HG03103 (cell line): Measurements from ENCODE around the gene CNNM2.
"Not testable (repeated sequence)": the region's sequence is repeated elsewhere in the genome, so short reads cannot be mapped to it uniquely, and the experiment has no call there.

ENCODE experiments used
- ATAC-seq: cut with Tn5 transposase; IDR thresholded peaks from one replicate; pipeline ENCODE4 v1.9.1; 2021; ENCODE audit warnings: low read depth; ENCODE audit not compliant: unreplicated experiment

CNNM2 gene

GRCh38 chr10:103021900-103022293 is 103.8 kb downstream of the CNNM2 start:
- no peak for ATAC-seq

GRCh38 chr10:103025696-103026095 is 107.6 kb downstream of the CNNM2 start:
- ATAC-seq = no peak

- no peak for ATAC-seq
Observed at GRCh38 chr10:103038570-103038969, 120.5 kb downstream of the CNNM2 start.

- no peak for ATAC-seq
Observed at GRCh38 chr10:103040418-103040817, 122.3 kb downstream of the CNNM2 start.

GRCh38 chr10:103041391-103041790 is 123.3 kb downstream of the CNNM2 start:
- ATAC-seq = no peak

- ATAC-seq = no peak
Observed at GRCh38 chr10:103042129-103042528, 124.0 kb downstream of the CNNM2 start.

- ATAC-seq = no peak
Observed at GRCh38 chr10:103042908-103043307, 124.8 kb downstream of the CNNM2 start.

- no peak for ATAC-seq
Observed at GRCh38 chr10:103044942-103045489, 126.9 kb downstream of the CNNM2 start.

- ATAC-seq = no peak
Observed at GRCh38 chr10:103045961-103046360, 127.9 kb downstream of the CNNM2 start.

GRCh38 chr10:103047381-103047780 is 129.3 kb downstream of the CNNM2 start:
- no peak for ATAC-seq

GRCh38 chr10:103049237-103049636 is 131.1 kb downstream of the CNNM2 start:
- ATAC-seq = no peak

GRCh38 chr10:103053659-103054581 is 135.8 kb downstream of the CNNM2 start:
- ATAC-seq = peak; percentile 55

- no peak for ATAC-seq
Observed at GRCh38 chr10:103054621-103055020, 136.5 kb downstream of the CNNM2 start.

- no peak for ATAC-seq
Observed at GRCh38 chr10:103055105-103055504, 137.0 kb downstream of the CNNM2 start.

- ATAC-seq = no peak
Observed at GRCh38 chr10:103058034-103058433, 139.9 kb downstream of the CNNM2 start.

GRCh38 chr10:103060575-103060974 is 142.5 kb downstream of the CNNM2 start:
- no peak for ATAC-seq

- ATAC-seq = no peak
Observed at GRCh38 chr10:103062854-103063590, 144.9 kb downstream of the CNNM2 start.

- no peak for ATAC-seq
Observed at GRCh38 chr10:103064956-103065355, 146.9 kb downstream of the CNNM2 start.

- no peak for ATAC-seq
Observed at GRCh38 chr10:103066141-103067098, 148.3 kb downstream of the CNNM2 start.

GRCh38 chr10:103067099-103067477 is 149.0 kb downstream of the CNNM2 start:
- not testable (repeated sequence) for ATAC-seq
